ENCODE measurements around the gene IFITM2.
A peak's percentile ranks its signal among the peaks of the same experiment; 100 is the strongest.
"Not testable (repeated sequence)": the region's sequence is repeated elsewhere in the genome, so short reads cannot be mapped to it uniquely, and the experiment has no call there.

Gene IFITM2

GRCh38 chr11:326842-327580, 19.4 kb downstream of the IFITM2 start:
- peak in 1 of 4 experiments; percentile 38 for DNase-seq

GRCh38 chr11:327581-327923, 19.9 kb downstream of the IFITM2 start:
- DNase-seq = no peak

GRCh38 chr11:328012-328411, 20.4 kb downstream of the IFITM2 start:
- no peak for DNase-seq

DNA sequence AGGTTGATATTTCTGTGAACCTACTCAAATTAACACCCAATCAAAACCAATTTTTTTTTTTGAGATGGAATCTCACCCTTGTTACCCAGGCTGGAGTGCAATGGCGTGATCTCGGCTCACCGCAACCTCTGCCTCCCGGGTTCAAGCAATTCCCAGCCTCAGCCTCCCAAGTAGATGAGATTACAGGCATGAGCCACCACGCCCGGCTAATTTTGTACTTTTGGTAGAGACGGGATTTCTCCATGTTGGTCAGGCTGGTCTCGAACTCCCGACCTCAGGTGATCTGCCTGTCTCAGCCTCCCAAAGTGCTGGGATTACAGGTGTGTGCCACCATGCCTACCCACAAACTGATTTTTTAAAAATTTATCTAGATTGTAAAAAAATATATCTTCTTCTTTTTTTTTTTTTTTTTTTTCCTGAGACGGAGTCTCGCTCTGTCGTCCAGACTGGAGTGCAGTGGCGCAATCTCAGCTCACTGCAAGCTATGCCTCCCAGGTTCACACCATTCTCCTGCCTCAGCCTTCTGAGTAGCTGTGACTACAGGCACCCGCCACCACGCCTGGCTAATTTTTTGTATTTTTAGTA, 21.0 kb downstream of the IFITM2 start:
- DNase-seq = not testable (repeated sequence)

GRCh38 chr11:329886-330253, 22.3 kb downstream of the IFITM2 start:
- no peak for DNase-seq

GRCh38 chr11:330307-330693, 22.7 kb downstream of the IFITM2 start:
- DNase-seq = no peak

- no peak for DNase-seq
Measured at GRCh38 chr11:330694-331357, 23.2 kb downstream of the IFITM2 start.

GRCh38 chr11:331358-332060, 23.9 kb downstream of the IFITM2 start:
- no peak for DNase-seq

DNA sequence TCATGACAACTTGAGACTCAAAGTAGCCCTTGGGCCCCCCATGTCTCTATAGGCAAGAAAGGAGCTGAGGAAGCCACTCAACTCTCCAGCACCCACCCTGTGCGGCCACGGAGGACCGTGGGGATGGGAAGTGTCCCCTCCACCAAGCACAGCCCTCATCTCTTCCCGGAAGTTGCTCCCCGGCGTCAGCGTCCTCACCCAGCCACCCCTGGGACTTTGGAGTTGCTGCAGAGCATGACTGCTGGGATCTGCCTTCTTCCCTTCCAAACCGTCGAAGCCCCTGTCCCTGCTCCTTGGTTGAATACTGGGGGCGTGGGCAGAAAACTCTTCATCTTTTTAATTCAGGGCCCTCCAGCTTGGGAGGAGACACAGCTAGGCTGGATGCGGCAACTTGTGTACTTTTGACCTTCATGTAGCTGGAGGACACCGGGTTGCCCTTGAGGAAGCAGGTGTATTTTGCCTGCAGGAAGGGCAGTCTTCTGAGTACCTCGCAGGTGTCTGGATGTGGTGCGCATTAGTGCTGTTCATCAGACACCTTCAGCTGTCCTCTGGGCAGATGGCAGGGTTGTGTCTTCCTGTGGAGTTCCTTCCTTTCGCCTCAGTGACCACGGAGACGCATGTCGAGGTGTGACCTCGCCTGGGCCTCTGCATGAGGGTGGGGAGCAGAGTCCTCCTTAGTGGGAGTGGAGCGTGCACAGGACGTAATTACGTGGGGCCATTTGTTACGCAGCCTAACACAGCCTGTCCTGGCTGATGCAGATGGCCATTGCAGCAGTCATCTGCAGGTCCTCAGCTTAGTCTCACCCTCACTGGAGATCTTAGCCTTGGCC, 25.2 kb downstream of the IFITM2 start:
- no peak for DNase-seq

GRCh38 chr11:333616-334263, 26.1 kb downstream of the IFITM2 start:
- not testable (repeated sequence) for DNase-seq

- no peak for DNase-seq
Measured at GRCh38 chr11:334264-334994, 26.8 kb downstream of the IFITM2 start.

- no peak for DNase-seq
Measured at GRCh38 chr11:335779-336658, 28.4 kb downstream of the IFITM2 start.

- DNase-seq = no peak
Measured at GRCh38 chr11:336659-337198, 29.1 kb downstream of the IFITM2 start.

DNA sequence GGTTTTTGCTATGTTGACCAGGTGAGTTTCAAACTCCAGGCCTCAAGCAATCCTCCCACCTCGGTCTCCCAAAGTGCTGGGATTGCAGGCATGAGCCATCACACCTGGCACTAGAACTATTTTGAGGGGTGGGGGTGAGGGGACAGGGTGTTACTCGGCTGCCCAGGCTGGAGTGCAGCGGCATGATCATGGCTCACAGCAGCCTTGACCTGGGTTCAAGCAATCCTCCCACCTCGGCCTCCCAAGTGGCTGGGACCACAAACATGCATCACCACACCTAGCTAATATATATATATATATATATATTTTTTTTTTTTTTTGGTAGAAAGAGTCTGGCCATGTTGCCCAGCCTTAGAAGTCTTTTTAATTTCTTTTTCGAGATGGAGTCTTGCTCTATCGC, 30.1 kb downstream of the IFITM2 start:
- no peak for DNase-seq

DNA sequence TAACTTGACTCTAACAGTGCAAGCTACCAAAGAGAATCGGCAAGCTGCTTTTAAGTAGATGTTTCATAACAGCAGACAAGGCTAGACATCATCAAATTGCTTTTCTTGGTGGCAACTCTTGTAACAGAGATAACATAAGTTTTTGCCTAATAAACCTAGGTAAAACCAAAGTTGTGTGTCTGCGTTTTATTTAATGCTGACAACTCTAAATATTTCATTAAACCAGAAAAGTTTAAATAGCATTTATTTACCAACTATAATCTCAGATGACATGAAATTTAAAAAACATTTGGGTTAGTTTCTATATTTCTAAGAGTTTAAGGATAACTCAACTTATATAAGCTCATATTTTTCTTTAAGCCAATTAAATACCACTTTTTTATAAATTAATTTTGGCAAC, 32.3 kb downstream of the IFITM2 start:
- no peak for DNase-seq

DNA sequence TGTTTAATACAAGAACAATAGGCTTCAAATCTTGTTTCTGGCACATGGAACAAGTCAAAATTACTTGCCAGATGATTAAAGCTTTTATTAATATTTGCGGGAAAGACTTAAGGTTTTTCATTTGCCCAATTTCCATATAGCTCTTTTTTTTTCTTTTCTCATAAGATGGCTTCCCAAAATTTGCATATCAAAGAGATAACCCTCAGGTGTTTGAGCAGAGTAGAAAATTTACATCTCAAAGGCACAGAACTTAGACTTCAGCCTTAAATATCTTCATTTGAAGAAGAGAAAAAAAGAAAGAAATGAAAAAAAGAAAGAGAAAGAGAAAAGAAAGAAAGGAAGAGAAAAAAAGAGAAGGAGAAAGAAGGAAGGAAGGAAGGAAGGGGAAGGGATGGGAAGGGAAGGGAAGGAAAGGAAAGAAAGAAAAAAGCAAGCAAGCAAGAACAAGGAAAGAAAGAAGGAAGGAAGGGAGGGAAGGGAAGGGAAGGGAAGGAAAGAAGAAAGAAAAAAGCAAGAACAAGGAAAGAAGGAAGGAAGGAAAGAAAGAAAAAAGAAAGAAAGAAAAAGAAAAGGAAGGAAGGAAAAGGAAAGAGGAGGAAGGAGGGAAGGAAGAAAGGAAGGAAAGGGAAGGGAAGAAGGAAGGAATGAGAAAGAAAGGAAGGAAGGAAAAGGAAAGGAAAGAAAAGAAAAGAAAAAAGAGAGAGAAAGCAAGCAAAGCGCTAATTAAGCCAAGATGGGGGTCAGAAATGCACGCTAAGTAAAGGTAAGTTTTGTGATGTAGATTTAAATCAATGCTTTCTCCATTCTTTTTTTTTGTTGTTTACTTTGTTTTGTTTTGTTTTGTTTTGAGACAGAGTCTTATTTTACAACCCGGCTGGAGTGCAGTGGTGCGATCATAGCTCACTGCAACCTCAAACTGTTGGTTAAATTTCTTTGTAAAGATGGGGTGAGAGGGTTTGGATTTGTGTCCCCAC, 33.2 kb downstream of the IFITM2 start:
- DNase-seq = no peak

GRCh38 chr11:342328-342727, 34.7 kb downstream of the IFITM2 start:
- no peak for DNase-seq

GRCh38 chr11:344836-345578, 37.4 kb downstream of the IFITM2 start:
- DNase-seq = no peak

Data from activated naive CD4-positive, alpha-beta T cell (primary cell).